ENCODE measurements around the gene FHL5.

GRCh38 chr6:96653181-96653580 is 90.3 kb downstream of the FHL5 start:
- TF ChIP-seq CTCF (IDR thresholded peaks at IDR 0.05) = no peak
- TF ChIP-seq POLR2A (IDR thresholded peaks at IDR 0.05) = no peak

Data from vagina (tissue), 2 donors.